A549 (cell line): ENCODE measurements around the gene EEFSEC.

Source experiments
- CEBPB ChIP-seq, 2 experiments: fragments of >200 bp in 1 of 2; sonication (Bioruptor Twin) in 1 of 2; formaldehyde crosslinking in 1 of 2; IDR thresholded peaks; 2 replicates each; pipeline ENCODE4 v1.6.1; 2012 to 2016
- TF ChIP-seq, protein P1 (sequence below): fragments of >200 bp; sonication (Bioruptor Twin); formaldehyde crosslinking; IDR thresholded peaks from 3 replicates; pipeline ENCODE4 v1.5.1; 2016
- TF ChIP-seq, protein P2 (sequence below): fragments of 200-600 bp; sonication (generic); IDR thresholded peaks from 2 replicates; pipeline ENCODE4 v1.6.1; 2016; ENCODE audit warnings: antibody characterized with exemption, mild to moderate bottlenecking, moderate library complexity

DNA sequence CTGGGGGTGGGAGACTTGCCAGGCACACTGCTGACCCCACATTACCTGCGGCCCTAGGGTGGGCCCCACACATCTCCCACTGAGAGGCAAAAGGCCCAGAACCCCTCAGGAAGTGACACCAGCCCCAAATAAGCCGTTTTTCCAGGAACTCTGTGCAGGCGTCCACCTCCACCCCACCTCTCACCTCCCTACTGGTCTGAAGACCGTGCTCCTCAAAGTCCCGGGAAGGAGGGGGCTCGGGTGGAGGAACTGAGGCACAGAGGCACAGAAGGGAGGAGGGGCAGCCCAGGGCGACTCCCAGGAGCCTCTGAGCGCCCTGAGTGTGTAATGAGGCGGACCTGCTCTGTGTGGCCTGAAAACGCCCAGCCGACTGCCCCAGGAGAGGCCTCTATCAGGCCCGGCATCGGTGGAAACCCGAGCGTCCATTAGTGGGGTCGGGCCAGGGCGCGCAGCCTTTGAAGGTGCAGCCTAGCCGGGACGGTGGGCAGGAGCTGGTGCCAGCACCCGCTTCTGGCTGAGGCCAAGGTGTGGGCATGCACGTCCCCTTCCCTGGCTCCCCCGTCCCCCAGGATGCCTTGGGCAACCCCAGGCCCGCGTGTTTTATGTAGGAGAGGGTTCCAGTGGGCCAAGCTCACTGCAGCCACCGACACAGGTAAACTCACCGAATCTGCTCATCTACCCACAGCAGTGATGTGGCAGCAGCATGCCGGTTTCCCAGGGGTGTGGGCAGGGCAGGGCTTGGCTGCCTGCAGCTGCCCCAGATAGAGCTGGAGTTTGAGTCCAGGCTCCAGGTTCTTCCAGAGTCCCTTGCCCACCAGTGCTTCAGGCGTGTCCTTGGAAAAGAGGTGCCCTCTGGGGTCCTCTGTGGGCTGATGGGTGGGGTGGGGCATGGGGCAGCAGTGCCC, 257.6 kb downstream of the EEFSEC start:
- TF ChIP-seq, protein P1, sequence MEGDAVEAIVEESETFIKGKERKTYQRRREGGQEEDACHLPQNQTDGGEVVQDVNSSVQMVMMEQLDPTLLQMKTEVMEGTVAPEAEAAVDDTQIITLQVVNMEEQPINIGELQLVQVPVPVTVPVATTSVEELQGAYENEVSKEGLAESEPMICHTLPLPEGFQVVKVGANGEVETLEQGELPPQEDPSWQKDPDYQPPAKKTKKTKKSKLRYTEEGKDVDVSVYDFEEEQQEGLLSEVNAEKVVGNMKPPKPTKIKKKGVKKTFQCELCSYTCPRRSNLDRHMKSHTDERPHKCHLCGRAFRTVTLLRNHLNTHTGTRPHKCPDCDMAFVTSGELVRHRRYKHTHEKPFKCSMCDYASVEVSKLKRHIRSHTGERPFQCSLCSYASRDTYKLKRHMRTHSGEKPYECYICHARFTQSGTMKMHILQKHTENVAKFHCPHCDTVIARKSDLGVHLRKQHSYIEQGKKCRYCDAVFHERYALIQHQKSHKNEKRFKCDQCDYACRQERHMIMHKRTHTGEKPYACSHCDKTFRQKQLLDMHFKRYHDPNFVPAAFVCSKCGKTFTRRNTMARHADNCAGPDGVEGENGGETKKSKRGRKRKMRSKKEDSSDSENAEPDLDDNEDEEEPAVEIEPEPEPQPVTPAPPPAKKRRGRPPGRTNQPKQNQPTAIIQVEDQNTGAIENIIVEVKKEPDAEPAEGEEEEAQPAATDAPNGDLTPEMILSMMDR: no peak
- TF ChIP-seq, protein P2, sequence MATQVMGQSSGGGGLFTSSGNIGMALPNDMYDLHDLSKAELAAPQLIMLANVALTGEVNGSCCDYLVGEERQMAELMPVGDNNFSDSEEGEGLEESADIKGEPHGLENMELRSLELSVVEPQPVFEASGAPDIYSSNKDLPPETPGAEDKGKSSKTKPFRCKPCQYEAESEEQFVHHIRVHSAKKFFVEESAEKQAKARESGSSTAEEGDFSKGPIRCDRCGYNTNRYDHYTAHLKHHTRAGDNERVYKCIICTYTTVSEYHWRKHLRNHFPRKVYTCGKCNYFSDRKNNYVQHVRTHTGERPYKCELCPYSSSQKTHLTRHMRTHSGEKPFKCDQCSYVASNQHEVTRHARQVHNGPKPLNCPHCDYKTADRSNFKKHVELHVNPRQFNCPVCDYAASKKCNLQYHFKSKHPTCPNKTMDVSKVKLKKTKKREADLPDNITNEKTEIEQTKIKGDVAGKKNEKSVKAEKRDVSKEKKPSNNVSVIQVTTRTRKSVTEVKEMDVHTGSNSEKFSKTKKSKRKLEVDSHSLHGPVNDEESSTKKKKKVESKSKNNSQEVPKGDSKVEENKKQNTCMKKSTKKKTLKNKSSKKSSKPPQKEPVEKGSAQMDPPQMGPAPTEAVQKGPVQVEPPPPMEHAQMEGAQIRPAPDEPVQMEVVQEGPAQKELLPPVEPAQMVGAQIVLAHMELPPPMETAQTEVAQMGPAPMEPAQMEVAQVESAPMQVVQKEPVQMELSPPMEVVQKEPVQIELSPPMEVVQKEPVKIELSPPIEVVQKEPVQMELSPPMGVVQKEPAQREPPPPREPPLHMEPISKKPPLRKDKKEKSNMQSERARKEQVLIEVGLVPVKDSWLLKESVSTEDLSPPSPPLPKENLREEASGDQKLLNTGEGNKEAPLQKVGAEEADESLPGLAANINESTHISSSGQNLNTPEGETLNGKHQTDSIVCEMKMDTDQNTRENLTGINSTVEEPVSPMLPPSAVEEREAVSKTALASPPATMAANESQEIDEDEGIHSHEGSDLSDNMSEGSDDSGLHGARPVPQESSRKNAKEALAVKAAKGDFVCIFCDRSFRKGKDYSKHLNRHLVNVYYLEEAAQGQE: no peak
- no peak for TF ChIP-seq CEBPB (IDR thresholded peaks at IDR 0.05)
